Muscle layer of duodenum (tissue), 2 donors: Measurements from ENCODE around the gene IRX4.

Source experiments
- H3K27ac ChIP-seq: one replicate; pipeline ENCODE4 v1.7.0; 2013; ENCODE audit warnings: mild to moderate bottlenecking, low read length
- H3K27me3 ChIP-seq: one replicate; pipeline ENCODE4 v1.7.0; 2013; ENCODE audit warnings: low read depth, mild to moderate bottlenecking, control low read depth, low read length
- H3K36me3 ChIP-seq, 2 donors: one replicate each; pipeline ENCODE4 v1.7.0; 2013; ENCODE audit warnings: low read length in 2 of 2, control low read depth in 1 of 2, mild to moderate bottlenecking in 1 of 2; ENCODE audit not compliant: insufficient read depth in 2 of 2, control insufficient read depth in 1 of 2
- H3K4me1 ChIP-seq, 2 donors: one replicate each; pipeline ENCODE4 v1.7.0; 2013; ENCODE audit warnings: low read length in 2 of 2, mild to moderate bottlenecking in 2 of 2, control low read depth in 1 of 2, moderate library complexity in 1 of 2; ENCODE audit not compliant: insufficient read depth in 2 of 2, control insufficient read depth in 1 of 2
- H3K4me3 ChIP-seq, 2 donors: one replicate each; pipeline ENCODE4 v1.7.0; 2013; ENCODE audit warnings: low read length in 2 of 2, low read depth in 1 of 2, mild to moderate bottlenecking in 1 of 2
- H3K9me3 ChIP-seq, 2 donors: one replicate each; pipeline ENCODE4 v1.7.0; 2013; ENCODE audit warnings: low read length in 2 of 2, control low read depth in 1 of 2, mild to moderate bottlenecking in 1 of 2; ENCODE audit not compliant: control insufficient read depth in 1 of 2
- donor health status: healthy.

IRX4 gene

DNA sequence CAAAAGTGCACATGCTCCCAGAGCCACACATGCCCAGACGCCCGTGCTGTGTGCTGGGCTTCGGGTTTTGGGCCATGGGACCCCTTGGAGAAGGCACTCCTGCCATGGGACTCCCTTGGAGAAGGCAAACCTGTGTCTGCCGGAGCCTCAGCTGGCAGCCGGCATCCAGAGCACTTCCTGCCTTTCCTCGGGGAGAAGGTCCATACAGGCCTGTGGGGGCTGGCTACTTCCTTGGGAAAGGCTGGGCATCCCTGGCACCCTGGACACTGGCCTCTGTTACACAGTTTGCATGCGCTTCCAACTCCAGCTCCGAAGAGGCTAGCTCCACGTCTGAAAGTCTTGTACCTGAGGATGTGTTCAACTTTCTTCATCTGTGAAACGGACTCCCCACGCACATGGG lies 14.7 kb upstream of the IRX4 start:
- peaks cover 4% of the 10 kb centered on the region for H3K27me3 ChIP-seq
- H3K27ac ChIP-seq = no peak overlapping the region
- no peak overlapping the region for H3K4me3 ChIP-seq

DNA sequence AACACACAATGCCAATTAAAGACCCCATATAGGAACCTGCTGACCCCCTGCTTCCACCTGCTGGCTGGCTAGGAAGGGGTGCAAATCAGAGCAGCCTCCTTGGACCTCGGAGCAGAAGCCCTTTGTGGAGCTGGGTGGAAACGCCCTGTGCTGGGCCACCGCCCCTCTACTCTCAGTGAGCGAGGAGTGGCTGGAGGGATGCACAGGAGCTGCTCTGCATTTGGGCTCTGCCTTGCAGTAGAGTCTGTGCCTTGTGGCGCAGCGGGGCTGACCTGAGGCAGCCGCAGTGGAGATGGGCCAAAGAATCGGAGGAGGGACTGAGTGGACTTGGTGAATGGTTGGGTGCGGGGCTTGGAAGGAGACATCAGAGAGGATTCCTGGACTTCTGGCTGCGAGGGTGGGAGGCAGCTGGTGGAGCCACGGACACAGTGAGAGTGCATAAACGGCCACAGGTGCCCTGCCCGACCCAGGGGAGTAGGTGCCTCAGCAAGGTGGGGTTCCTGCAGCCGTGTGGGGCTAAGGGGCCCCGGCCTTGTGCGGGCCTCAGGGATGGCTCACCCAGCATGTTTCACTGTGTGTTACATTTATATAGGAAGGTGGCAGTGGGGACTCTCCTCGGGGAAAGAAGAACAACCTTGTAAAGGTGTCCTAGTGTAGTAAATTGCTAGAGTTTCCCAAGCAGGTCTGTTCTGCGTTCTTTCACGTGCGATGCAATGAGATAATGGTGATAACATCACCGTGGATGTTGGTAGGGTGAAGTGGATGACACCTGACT lies 14.1 kb upstream of the IRX4 start:
- H3K27ac ChIP-seq = no peak overlapping the region
- H3K36me3 ChIP-seq = no peaks in the 10 kb centered on the region
- peaks cover 4% of the 10 kb centered on the region for H3K27me3 ChIP-seq
- peaks cover 0 to 2% of the 10 kb centered on the region in 2 donors for H3K9me3 ChIP-seq
- no peak overlapping the region for H3K4me3 ChIP-seq
- no peaks in the 10 kb centered on the region for H3K4me1 ChIP-seq

More for the DNA sequence above, 14.7 kb upstream of the IRX4 start:
- H3K36me3 ChIP-seq = no peaks in the 10 kb centered on the region
- H3K4me1 ChIP-seq = no peaks in the 10 kb centered on the region
- peaks cover 0 to 4% of the 10 kb centered on the region in 2 donors for H3K9me3 ChIP-seq

DNA sequence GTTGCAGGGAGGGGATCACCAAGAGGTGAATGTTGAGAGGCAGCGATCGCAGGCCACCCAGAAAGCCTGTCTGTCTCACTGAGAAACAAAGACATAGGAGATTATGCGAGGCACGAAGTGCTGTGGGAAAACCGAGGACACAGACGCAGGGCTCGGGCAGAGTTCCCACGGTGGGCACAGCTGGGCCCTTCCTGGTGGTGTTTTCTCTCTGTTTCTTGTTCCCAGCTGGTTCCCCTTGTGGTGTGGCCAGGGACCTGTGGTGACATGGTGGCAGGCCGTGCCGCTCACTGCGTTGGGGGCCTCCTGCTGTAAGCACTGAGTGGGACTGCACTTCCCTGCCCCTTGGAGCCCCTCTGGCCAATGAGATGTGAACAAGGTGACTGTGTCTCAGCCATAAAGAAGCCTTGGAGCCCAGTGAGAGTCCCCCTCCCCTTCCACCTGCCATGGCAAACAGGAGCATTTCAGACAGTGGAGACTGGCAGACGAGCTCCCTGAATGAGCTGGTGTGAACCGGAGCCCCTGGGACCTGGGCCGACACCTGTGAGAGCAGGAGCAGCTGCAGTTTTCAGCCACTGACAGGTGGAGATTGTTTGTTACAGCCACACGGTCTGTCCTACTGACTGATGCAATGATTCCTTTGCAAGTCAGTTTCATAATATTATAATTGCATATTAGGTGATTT lies 13.2 kb upstream of the IRX4 start:
- H3K4me1 ChIP-seq = no peaks in the 10 kb centered on the region
- peaks cover 4% of the 10 kb centered on the region for H3K27me3 ChIP-seq
- no peaks in the 10 kb centered on the region for H3K36me3 ChIP-seq
- H3K4me3 ChIP-seq = no peak overlapping the region
- no peaks in the 10 kb centered on the region for H3K9me3 ChIP-seq
- H3K27ac ChIP-seq = no peak overlapping the region

DNA sequence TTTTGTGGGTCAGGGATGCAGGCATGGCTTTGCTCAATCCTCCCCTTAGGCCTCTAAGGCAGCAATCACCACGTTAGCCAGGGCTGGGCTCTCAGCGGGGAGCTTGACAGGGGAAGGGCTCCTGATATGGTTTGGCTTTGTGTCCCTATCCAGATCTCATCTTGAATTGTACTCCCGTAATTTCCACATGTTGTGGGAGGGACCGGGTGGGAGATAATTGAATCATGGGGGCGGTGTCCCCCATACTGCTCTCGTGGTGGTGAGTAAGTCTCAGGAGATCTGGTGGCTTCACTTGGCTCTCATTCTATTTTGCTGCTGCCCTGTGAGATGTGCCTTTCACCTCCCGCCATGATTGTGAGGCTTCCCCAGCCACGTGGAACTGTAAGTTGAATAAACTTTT lies 11.5 kb upstream of the IRX4 start:
- Histone ChIP-seq H3K27me3 (peaks cover 4% of the 10 kb centered on the region), H3K9me3 (no peaks in the 10 kb centered on the region), H3K36me3 (no peaks in the 10 kb centered on the region), H3K4me3 (no peak overlapping the region), H3K4me1 (no peaks in the 10 kb centered on the region), H3K27ac (no peak overlapping the region)

DNA sequence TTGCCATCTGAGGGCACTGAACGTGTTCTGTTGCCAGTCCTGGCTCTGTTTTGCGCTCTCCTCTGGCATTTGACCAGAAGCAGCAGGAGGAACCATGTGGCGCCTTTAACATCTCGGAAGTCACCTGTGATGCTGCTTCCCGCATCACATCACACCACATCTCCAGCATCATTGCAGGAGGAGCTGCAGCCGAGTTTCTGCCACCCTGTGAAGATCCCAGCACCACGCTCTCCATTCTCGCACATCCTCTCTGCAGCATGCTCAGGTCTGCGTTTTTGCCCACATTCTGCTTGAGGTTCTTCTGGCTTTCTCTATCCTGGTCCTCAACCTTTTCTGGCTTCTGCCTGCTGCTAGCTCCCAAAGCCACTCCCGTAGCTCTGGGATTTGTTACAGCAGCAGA lies 11.0 kb upstream of the IRX4 start:
- Histone ChIP-seq H3K4me1 (no peaks in the 10 kb centered on the region), H3K27ac (no peak overlapping the region), H3K4me3 (no peak overlapping the region), H3K9me3 (no peaks in the 10 kb centered on the region), H3K27me3 (peaks cover 4% of the 10 kb centered on the region), H3K36me3 (no peaks in the 10 kb centered on the region)

DNA sequence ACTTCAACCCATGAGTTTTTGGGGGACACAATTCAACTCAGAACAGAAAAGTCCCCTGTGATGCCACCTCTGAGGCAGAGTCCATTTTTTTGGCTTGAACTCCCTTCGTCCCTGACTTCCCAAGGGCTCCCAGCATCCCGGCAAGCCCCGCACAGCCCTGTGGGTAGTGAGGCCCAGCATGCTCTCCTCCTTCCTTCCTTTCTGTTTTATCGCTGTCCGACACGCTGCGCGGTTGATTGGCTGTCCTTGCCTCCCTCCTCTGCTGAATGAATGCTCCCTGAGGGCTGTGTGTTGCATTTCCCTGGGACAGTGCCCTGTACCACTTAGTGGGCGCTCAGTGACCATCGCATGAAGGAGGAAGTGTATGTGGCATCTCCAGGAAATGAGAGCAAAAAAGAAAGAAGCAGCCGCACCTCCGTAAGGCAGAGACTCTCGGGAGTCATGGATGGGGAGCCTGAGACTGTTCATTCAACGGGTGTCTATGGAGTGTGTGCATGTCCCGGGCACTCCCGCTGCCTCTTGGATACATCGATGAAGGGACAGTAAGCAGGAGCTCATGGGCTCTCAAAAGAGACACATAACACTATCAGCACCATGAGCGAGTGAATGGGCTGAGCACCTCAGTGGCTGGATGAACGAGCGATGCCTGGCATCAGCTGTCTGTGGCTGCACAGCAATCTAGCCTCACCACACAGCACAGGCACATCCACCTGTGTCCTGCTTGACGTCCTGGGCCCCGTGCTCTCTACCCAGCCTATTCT lies 10.1 kb upstream of the IRX4 start:
- no peak overlapping the region for H3K27ac ChIP-seq
- no peak overlapping the region for H3K4me3 ChIP-seq
- H3K27me3 ChIP-seq = peaks cover 4% of the 10 kb centered on the region
- no peaks in the 10 kb centered on the region for H3K4me1 ChIP-seq
- H3K36me3 ChIP-seq = no peaks in the 10 kb centered on the region
- no peaks in the 10 kb centered on the region for H3K9me3 ChIP-seq

DNA sequence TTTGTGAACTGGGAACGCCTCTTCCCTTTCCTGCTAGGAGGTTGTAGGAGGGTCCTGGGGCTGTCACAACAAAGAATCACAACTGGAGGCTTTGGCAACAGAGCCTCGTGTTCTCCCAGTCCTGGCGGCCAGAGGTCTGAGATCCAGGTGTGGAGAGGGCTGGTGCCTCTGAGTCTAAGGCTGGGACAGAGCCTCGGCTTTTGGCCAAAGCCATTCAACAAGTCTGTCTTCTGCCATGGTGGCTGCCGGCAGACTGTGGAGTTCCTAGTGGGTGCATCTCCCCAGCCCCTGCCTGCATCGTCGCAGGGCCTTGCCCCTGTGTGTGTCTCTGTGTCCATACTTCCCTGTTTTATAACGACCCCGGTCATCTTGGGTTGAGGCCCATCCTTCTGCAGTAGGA lies 9.5 kb upstream of the IRX4 start:
- Histone ChIP-seq H3K36me3 (no peaks in the 10 kb centered on the region), H3K4me1 (peaks cover 0 to 2% of the 10 kb centered on the region in 2 donors), H3K4me3 (no peak overlapping the region), H3K9me3 (no peaks in the 10 kb centered on the region), H3K27ac (no peak overlapping the region), H3K27me3 (peaks cover 4% of the 10 kb centered on the region)

DNA sequence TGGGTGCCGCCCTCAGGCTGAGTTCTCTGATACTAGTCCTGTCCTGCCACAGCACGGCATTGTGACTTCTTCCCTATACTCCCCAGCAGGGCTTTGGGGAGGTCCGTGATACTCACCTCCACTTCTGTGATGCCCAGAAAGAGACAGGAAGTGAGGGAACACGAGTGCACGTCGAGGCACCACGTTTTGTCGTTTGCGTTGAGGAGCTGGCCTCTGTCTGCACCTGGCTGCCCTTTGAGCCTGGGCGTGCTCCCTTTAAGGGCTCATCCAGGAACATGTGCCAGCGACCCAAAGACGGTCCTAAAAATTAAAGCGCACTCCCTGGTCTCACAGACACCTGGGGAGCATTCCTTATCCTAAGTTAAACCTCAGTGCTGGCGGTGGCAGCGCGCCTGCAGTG lies 8.7 kb upstream of the IRX4 start:
- no peak overlapping the region for H3K27ac ChIP-seq
- no peaks in the 10 kb centered on the region for H3K9me3 ChIP-seq
- no peaks in the 10 kb centered on the region for H3K36me3 ChIP-seq
- H3K27me3 ChIP-seq = peaks cover 5% of the 10 kb centered on the region
- no peak overlapping the region for H3K4me3 ChIP-seq
- H3K4me1 ChIP-seq = peaks cover 0 to 8% of the 10 kb centered on the region in 2 donors

DNA sequence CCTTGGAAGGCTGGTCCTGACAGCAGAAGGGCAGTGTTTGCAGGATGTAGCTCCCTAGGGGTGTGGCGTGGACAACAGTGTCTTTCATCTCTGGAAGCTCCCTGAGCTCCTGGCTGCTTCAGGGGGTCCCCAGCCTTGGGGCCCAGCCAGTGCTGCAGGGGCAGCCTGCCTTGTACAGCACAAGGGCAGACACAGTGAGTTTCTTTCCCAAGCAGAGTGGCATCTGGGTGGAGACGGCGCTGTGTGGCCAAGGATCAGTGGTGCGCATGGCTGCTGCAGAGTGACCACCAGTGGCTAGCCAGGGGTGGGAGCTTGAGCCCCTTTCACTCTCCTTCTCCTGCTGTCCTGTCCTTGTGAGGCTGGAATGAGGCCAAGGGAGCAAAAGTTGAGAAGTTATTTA lies 7.6 kb upstream of the IRX4 start:
- H3K4me3 ChIP-seq = no peak overlapping the region
- no peak overlapping the region for H3K27ac ChIP-seq
- H3K36me3 ChIP-seq = no peaks in the 10 kb centered on the region
- peaks cover 15% of the 10 kb centered on the region for H3K27me3 ChIP-seq
- H3K9me3 ChIP-seq = no peaks in the 10 kb centered on the region
- H3K4me1 ChIP-seq = peaks cover 0 to 11% of the 10 kb centered on the region in 2 donors

DNA sequence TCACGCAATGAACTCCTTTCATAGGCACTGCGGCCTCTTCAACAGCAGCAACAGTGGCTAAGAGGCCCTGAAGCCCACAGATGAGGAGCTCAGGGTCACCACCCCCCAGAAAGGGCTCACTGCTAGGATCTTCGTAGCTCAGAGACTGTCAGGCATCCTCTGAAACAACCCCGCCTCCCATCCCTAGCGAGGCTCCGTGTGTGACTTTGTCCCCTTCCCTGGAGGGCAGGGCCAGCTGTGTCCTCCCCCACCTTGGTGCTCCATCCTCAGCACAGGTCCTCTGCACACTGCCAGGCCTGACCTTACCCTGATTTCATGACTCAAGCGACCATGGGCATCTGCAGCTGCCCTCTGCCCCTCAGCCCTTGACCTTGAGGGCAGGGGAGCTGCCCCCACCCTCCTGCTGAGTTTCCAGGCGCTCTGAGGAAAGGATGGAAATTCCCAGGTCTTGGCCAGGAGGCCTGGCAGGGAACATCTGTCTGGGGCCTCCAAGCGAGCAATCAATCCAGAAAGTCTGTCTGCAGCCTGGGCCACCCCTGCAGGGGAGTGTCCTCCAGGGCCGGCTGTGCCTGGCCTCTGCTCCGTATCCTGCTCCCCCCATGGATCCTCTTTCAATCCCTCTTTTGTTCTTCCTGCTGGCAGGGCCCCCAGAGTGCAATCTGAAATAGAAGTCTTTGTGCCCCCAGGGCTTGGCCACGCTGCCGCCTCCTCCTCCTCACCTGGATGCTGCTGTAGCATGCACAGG lies 6.8 kb upstream of the IRX4 start:
- H3K4me1 ChIP-seq = peaks cover 0 to 11% of the 10 kb centered on the region in 2 donors
- H3K4me3 ChIP-seq = no peak overlapping the region
- no peaks in the 10 kb centered on the region for H3K36me3 ChIP-seq
- peaks cover 22% of the 10 kb centered on the region for H3K27me3 ChIP-seq
- no peaks in the 10 kb centered on the region for H3K9me3 ChIP-seq
- no peak overlapping the region for H3K27ac ChIP-seq
